HG03354 (cell line): ENCODE results near the gene FAF1.
"Not testable (repeated sequence)": the region's sequence is repeated elsewhere in the genome, so short reads cannot be mapped to it uniquely, and the experiment has no call there.

Experiments used
- ATAC-seq: cut with Tn5 transposase; IDR thresholded peaks from one replicate; pipeline ENCODE4 v1.9.1; 2021; ENCODE audit warnings: mild to moderate bottlenecking; ENCODE audit not compliant: unreplicated experiment, poor library complexity, severe bottlenecking

FAF1 gene

GRCh38 chr1:50967416-50968157 lies 7.5 kb upstream of the FAF1 start:
- no peak for ATAC-seq

GRCh38 chr1:50966991-50967390 lies 6.9 kb upstream of the FAF1 start:
- ATAC-seq: no peak

GRCh38 chr1:50964863-50965262 lies 4.8 kb upstream of the FAF1 start:
- ATAC-seq: no peak

- ATAC-seq: peak; percentile 9
Observed at GRCh38 chr1:50959303-50959912, 659 bp downstream of the FAF1 start.

- ATAC-seq: no peak
Observed at GRCh38 chr1:50955116-50955515, 5.0 kb downstream of the FAF1 start.

- ATAC-seq: not testable (repeated sequence)
Observed at GRCh38 chr1:50952566-50952965, 7.5 kb downstream of the FAF1 start.

- ATAC-seq: no peak
Observed at GRCh38 chr1:50950396-50950795, 9.7 kb downstream of the FAF1 start.

- no peak for ATAC-seq
Observed at GRCh38 chr1:50949286-50949982, 10.6 kb downstream of the FAF1 start.

GRCh38 chr1:50942334-50942733 lies 17.7 kb downstream of the FAF1 start:
- no peak for ATAC-seq

- no peak for ATAC-seq
Observed at GRCh38 chr1:50940291-50940690, 19.8 kb downstream of the FAF1 start.

GRCh38 chr1:50936321-50936720 lies 23.7 kb downstream of the FAF1 start:
- no peak for ATAC-seq

GRCh38 chr1:50935276-50935675 lies 24.8 kb downstream of the FAF1 start:
- ATAC-seq: not testable (repeated sequence)

GRCh38 chr1:50934838-50935237 lies 25.2 kb downstream of the FAF1 start:
- ATAC-seq: no peak

GRCh38 chr1:50933770-50934169 lies 26.3 kb downstream of the FAF1 start:
- ATAC-seq: not testable (repeated sequence)

GRCh38 chr1:50932043-50932442 lies 28.0 kb downstream of the FAF1 start:
- not testable (repeated sequence) for ATAC-seq

- ATAC-seq: no peak
Observed at GRCh38 chr1:50930965-50931737, 28.9 kb downstream of the FAF1 start.

GRCh38 chr1:50930193-50930592 lies 29.9 kb downstream of the FAF1 start:
- ATAC-seq: peak; percentile 88

- no peak for ATAC-seq
Observed at GRCh38 chr1:50929376-50929958, 30.6 kb downstream of the FAF1 start.

- ATAC-seq: no peak
Observed at GRCh38 chr1:50923564-50923963, 36.5 kb downstream of the FAF1 start.

GRCh38 chr1:50921029-50921428 lies 39.0 kb downstream of the FAF1 start:
- no peak for ATAC-seq
